HFF-Myc (cell line): ENCODE measurements around the gene RHBDL1.

Source experiments
- DNase-seq: peaks from one replicate; pipeline ENCODE4 v3.0.0-alpha.2; 2011; ENCODE audit warnings: low read depth; ENCODE audit errors: extremely low read depth
- H3K4me3 ChIP-seq: replicated peaks from 2 replicates; pipeline ENCODE4 v1.5.1; 2011; ENCODE audit warnings: low read depth, mild to moderate bottlenecking, control low read depth, low read length
- TF ChIP-seq, protein P1 (sequence below): IDR thresholded peaks from 2 replicates; pipeline ENCODE4 v1.5.1; 2012; ENCODE audit warnings: mild to moderate bottlenecking, low read depth, low read length, control low read depth; ENCODE audit errors: missing control alignments

The RHBDL1 gene

DNA sequence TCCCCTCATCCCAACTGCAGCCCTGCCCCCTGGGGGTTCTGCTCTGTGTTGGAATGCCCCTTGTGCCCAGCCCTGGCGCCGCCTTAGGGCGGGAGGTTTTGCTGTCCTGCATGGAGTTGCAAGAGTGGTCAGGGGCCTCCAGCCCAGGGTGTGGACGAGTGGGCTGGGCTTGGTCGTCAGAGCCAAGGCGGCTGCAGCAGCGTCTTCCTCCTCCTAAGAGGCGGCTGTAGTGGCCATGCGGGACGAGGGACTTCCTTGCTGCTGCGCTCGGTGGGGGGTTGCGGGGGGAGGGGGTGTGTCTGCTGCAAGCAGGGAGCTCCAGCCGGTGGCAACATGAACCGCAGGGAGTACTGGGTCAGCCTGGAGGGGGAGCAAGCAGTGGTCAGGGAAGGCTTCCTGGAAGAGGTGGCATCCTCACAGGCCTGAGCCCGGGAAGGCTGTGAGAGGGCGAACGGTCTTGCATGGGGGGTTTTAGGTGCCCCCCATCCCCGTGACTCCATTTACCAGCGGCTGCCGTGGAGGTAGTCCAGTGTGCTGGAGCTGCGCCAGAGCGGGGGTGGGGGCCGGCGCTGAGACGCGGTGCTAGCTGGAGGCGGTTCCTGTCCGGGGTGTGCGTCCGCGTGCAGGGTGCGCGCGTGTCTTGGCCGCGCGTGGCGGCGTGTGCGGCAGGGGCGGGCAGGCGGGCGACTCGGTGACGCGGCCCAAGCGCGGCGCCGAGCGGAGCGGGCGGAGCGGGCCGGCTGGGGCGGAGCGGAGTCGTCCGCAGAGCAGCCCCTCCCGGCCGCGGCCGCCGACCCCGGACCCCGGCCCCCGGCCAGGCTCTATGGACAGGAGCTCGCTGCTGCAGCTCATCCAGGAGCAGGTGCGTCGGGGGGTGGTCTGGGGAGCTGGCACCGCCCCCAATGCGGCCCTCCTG is at the start of gene RHBDL1:
Gene RHBDL1 (plus strand): TSS at position 704 of the 916 bp plus-strand sequence. CDS start 120 bp downstream, at position 824.
- TF ChIP-seq, protein P1, sequence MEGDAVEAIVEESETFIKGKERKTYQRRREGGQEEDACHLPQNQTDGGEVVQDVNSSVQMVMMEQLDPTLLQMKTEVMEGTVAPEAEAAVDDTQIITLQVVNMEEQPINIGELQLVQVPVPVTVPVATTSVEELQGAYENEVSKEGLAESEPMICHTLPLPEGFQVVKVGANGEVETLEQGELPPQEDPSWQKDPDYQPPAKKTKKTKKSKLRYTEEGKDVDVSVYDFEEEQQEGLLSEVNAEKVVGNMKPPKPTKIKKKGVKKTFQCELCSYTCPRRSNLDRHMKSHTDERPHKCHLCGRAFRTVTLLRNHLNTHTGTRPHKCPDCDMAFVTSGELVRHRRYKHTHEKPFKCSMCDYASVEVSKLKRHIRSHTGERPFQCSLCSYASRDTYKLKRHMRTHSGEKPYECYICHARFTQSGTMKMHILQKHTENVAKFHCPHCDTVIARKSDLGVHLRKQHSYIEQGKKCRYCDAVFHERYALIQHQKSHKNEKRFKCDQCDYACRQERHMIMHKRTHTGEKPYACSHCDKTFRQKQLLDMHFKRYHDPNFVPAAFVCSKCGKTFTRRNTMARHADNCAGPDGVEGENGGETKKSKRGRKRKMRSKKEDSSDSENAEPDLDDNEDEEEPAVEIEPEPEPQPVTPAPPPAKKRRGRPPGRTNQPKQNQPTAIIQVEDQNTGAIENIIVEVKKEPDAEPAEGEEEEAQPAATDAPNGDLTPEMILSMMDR: no peak
- H3K4me3 ChIP-seq: peak within 1 kb of the TSS; percentile 20; the same call in 1 of the 2 replicates

DNA sequence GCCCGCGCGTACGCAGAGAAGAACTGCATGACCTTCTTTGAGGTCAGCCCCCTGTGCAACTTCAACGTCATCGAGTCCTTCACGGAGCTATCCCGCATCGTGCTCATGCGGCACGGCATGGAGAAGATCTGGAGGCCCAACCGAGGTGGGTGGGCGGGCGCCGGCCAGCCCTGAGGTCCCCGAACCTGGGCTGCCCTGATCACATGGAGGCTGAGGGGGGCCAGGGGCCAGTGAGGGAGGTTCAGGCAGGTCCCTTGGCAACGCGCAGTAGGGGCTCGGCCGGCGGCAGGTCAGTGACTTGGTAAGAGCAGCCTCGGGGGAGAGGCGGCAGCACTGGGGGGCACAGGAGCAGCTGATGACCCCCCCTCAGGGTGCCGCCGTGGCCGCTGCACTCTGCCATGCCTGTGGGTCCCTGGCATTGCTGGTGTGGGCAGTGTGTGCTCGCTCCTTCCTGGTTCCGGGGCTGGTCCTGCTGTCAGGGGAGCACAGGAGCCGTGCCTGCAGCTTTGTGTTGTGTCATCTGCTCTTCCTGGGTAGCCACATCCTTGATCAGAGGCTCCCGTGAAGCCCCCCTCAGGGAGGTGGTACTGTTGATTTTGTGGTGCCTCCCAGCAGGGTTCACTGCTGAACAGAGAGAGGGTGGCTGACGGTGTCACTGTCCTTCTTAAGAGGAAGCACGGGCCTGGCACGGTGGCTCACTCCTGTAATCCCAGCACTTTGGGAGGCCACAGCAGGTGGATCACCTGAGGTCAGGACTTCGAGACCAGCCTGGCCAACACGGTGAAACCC is 49.3 kb upstream of the RHBDL1 start:
- no peak for DNase-seq
- TF ChIP-seq, protein P1: no peak
- H3K4me3 ChIP-seq: no peak overlapping the region

More for the DNA sequence above, at the start of gene RHBDL1:
- no peak for DNase-seq

DNA sequence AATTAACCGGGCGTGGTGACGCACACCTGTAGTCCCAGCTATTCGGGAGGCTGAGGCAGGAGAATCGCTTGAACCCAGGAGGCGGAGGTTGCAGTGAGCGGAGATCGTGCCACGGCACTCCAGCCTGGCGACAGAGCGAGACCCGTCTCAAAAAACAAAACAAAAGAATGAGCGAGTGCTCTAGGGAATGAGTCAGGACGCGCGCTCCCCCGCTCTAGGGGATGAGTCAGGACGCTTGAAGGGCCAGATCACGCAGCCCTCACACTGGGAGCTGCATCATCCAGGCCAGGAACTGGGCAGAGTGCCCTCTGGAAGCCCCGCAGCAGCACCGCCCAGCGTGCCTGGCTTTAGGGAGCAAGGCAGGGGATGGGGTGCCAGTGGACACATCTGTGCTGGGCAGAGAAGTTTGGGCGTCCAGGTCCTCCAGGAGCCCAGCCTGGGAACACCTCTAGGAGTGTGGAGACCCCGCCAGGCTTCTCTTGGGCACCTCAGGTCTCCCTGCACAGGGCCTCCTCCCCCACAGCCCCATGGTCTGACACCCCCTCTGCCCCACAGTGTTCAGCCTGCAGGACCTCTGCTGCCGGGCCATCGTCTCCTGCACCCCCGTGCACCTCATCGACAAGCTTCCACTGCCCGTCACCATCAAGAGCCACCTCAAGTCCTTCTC is 48.6 kb upstream of the RHBDL1 start:
- TF ChIP-seq, protein P1: no peak
- no peak overlapping the region for H3K4me3 ChIP-seq
- DNase-seq: peak; percentile 78

DNA sequence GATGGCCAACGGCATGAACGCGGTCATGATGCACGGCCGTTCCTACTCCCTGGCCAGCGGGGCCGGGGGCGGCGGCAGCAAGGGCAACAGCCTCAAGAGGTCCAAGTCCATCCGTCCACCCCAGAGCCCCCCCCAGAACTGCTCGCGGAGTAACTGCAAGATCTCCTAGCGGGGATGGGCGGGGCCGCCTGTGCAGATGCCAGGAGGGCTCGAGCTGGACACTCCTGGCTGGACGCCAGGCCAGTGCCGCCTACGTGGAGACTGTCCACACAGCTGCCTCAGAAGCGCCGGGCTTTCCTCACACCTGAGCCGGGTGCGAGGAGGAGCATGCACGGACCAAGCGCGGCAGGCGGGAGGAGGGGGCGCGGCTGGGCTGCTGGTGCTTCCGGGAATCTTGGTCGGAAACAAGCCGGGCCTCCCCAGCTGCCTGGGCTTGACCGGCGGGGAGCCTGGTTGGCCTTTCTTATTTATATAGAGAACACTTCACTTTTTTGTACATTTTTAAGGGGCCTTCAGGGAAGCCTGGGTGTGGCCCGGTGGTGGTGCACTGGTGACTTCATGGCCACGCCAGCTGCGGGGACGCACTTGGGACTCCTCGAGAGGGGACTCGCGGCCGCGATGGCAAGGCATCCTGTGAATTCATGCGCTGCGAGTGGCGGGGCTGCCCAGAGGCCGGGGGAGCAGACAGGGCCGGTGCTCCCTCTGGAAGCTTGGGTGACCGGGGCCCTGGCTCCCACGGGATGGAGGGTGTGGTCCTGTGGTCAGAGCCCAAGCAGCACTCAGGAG is 47.8 kb upstream of the RHBDL1 start:
- no peak overlapping the region for H3K4me3 ChIP-seq
- TF ChIP-seq, protein P1: no peak
- no peak for DNase-seq

DNA sequence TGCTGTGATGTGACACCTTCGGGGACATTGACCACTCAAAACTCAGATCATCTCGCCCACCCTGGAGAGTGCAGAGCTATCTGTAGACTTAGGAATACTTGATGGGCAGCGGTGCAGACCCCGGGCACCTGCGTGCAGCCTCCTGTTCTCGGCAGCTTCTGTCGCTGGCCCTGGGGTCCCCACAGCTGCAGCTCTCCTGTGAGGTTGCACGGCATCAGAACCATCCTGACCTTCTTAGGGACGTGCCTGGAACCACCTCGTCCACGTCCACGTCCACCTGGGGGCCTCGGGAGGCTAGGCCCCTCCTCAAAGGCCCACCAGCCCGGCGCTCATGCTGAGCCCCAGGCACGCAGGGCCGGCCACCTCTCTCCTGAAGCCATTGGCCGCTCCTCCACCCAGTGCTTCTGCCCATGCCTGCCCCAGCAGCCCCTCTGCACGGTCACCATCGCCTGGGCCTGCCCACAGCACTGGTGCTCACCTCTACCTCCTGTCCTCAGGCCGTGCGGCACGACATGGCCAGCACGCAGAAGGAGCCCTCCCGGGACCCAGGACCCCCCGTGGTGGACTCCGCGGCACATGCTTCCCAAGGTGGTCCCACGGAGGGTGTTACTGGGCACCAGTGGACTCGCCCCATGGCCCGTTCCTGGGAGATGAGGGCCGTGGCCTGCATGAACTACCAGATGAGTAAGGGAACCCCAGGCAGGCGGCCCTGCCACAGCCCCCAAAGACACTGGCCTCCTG is 47.0 kb upstream of the RHBDL1 start:
- H3K4me3 ChIP-seq: no peak overlapping the region
- TF ChIP-seq, protein P1: no peak
- no peak for DNase-seq
